Caki2 (cell line): Measurements from ENCODE around the gene WBP1L. TPM values are rescaled to one million over a fixed set of nuclear protein-coding genes. Genes with fewer than 3 reads are reported as not detected.
"Not testable (repeated sequence)": the region's sequence is repeated elsewhere in the genome, so short reads cannot be mapped to it uniquely, and the experiment has no call there.

ENCODE experiments used
- DNase-seq: peaks from one replicate; pipeline ENCODE4 v3.0.0-alpha.2; 2015; ENCODE audit warnings: low read depth
- in situ Hi-C: cut with HindIII; loops from 2 replicates; pipeline ENCODE4 v1.10.0; 2016; ENCODE audit warnings: low sequenced_read_pairs, low pct_unique_long_range_greater_than_20kb, mixed read lengths
- total RNA-seq: library from RNA; depleted of rRNA; stranded (reverse); fragments of >200 nt; shearing (Covaris generic); gene quantifications from 2 replicates; pipeline ENCODE4 v1.2.3, GENCODE V29; 2014; ENCODE audit warnings: low replicate concordance; rRNA removed

Gene WBP1L
- total RNA-seq, 1 experiment from 2014 or later, result 12.7 TPM

- in situ Hi-C loops, result no loop called here
- no peak for DNase-seq
Observed at GRCh38 chr10:102845352-102845902, 101.7 kb downstream of the WBP1L start.

GRCh38 chr10:102850025-102850518 is 106.3 kb downstream of the WBP1L start:
- DNase-seq, result no peak
- in situ Hi-C loops, result no loop called here

GRCh38 chr10:102853237-102853636 is 109.5 kb downstream of the WBP1L start:
- in situ Hi-C loops, DNase-seq: not testable (repeated sequence)

- DNase-seq, result peak; percentile 85
- in situ Hi-C loops, result not testable (repeated sequence)
Observed at GRCh38 chr10:102855731-102856436, 112.1 kb downstream of the WBP1L start.

GRCh38 chr10:102856758-102857424 is 113.1 kb downstream of the WBP1L start:
- in situ Hi-C loops, result no loop called here
- DNase-seq, result no peak

GRCh38 chr10:102859911-102860310 is 116.2 kb downstream of the WBP1L start:
- no peak for DNase-seq
- in situ Hi-C loops, result no loop called here

- DNase-seq, result no peak
- in situ Hi-C loops, result no loop called here
Observed at GRCh38 chr10:102863660-102864059, 119.9 kb downstream of the WBP1L start.

- in situ Hi-C loops, result no loop called here
- no peak for DNase-seq
Observed at GRCh38 chr10:102865620-102866019, 121.9 kb downstream of the WBP1L start.

Other genes starting within 250 kb of the WBP1L start
- gene ACTR1A, start 241.2 kb upstream of the WBP1L start, total RNA-seq, result 79.3 and 94.4 TPM in 2 replicates
- gene SUFU, start 240.0 kb upstream of the WBP1L start, total RNA-seq, result 0.84 and 2.9 TPM in 2 replicates
- 69.2 and 73.4 TPM in 2 replicates for gene TRIM8, start 99.5 kb upstream of the WBP1L start, total RNA-seq
- gene ARL3, start 29.6 kb upstream of the WBP1L start, total RNA-seq, result 9.1 and 14.3 TPM in 2 replicates
- 9.5 and 22.1 TPM in 2 replicates for gene SFXN2, start 29.3 kb upstream of the WBP1L start, total RNA-seq
- not detected in 2 replicates for gene CYP17A1, start 93.5 kb downstream of the WBP1L start, total RNA-seq
- gene BORCS7, start 110.3 kb downstream of the WBP1L start, total RNA-seq, result 16.0 and 18.0 TPM in 2 replicates
- 1.2 TPM in 1 of 2 replicates, not detected in the other for gene AS3MT, start 125.5 kb downstream of the WBP1L start, total RNA-seq
- 0.52 and 4.0 TPM in 2 replicates for gene CNNM2, start 174.3 kb downstream of the WBP1L start, total RNA-seq